ENCODE data around the gene CPED1.

Gene CPED1

GRCh38 chr7:121331574-121331973 lies 343.1 kb downstream of the CPED1 start:
- H3K4me3 ChIP-seq (ENCODE audit: low read length in 2 of 2) = no peak overlapping the region
- peaks cover 11 to 12% of the 10 kb centered on the region in 2 donors for H3K4me1 ChIP-seq (ENCODE audit: control insufficient read depth in 2 of 2, insufficient read depth in 2 of 2, low read length in 2 of 2)
- no peaks in the 10 kb centered on the region for H3K36me3 ChIP-seq (ENCODE audit: control insufficient read depth in 2 of 2, insufficient read depth in 2 of 2, low read length in 2 of 2)
- H3K9ac ChIP-seq (ENCODE audit: low read depth in 1 of 2, low read length in 2 of 2) = no peak overlapping the region
- H3K9me3 ChIP-seq (ENCODE audit: control insufficient read depth in 2 of 2, low read length in 2 of 2) = no peaks in the 10 kb centered on the region
- peaks cover 35 to 42% of the 10 kb centered on the region in 2 donors for H3K27me3 ChIP-seq (ENCODE audit: control insufficient read depth in 2 of 2, insufficient read depth in 2 of 2, low read length in 2 of 2)
- no peak overlapping the region for H3K27ac ChIP-seq (ENCODE audit: low read depth in 2 of 2, low read length in 2 of 2)

- Histone ChIP-seq H3K27me3 (ENCODE audit: control insufficient read depth in 2 of 2, insufficient read depth in 2 of 2, low read length in 2 of 2) (peaks cover 21 to 25% of the 10 kb centered on the region in 2 donors), H3K27ac (ENCODE audit: low read depth in 2 of 2, low read length in 2 of 2) (no peak overlapping the region), H3K36me3 (ENCODE audit: control insufficient read depth in 2 of 2, insufficient read depth in 2 of 2, low read length in 2 of 2) (no peaks in the 10 kb centered on the region), H3K4me3 (ENCODE audit: low read length in 2 of 2) (no peak overlapping the region), H3K9me3 (ENCODE audit: control insufficient read depth in 2 of 2, low read length in 2 of 2) (no peaks in the 10 kb centered on the region), H3K9ac (ENCODE audit: low read depth in 1 of 2, low read length in 2 of 2) (no peak overlapping the region), H3K4me1 (ENCODE audit: control insufficient read depth in 2 of 2, insufficient read depth in 2 of 2, low read length in 2 of 2) (peaks cover 8 to 10% of the 10 kb centered on the region in 2 donors)
Measured at GRCh38 chr7:121334376-121334775, 345.9 kb downstream of the CPED1 start.

- H3K4me3 ChIP-seq (ENCODE audit: low read length in 2 of 2) = no peak overlapping the region
- peaks cover 16 to 18% of the 10 kb centered on the region in 2 donors for H3K27me3 ChIP-seq (ENCODE audit: control insufficient read depth in 2 of 2, insufficient read depth in 2 of 2, low read length in 2 of 2)
- H3K9ac ChIP-seq (ENCODE audit: low read depth in 1 of 2, low read length in 2 of 2) = no peak overlapping the region
- H3K27ac ChIP-seq (ENCODE audit: low read depth in 2 of 2, low read length in 2 of 2) = no peak overlapping the region
- no peaks in the 10 kb centered on the region for H3K9me3 ChIP-seq (ENCODE audit: control insufficient read depth in 2 of 2, low read length in 2 of 2)
- peaks cover 4% of the 10 kb centered on the region in 2 donors for H3K4me1 ChIP-seq (ENCODE audit: control insufficient read depth in 2 of 2, insufficient read depth in 2 of 2, low read length in 2 of 2)
- no peaks in the 10 kb centered on the region for H3K36me3 ChIP-seq (ENCODE audit: control insufficient read depth in 2 of 2, insufficient read depth in 2 of 2, low read length in 2 of 2)
Measured at GRCh38 chr7:121334875-121335648, 346.6 kb downstream of the CPED1 start.

- peaks cover 5 to 12% of the 10 kb centered on the region in 2 donors for H3K27me3 ChIP-seq (ENCODE audit: control insufficient read depth in 2 of 2, insufficient read depth in 2 of 2, low read length in 2 of 2)
- H3K4me3 ChIP-seq (ENCODE audit: low read length in 2 of 2) = no peak overlapping the region
- H3K9me3 ChIP-seq (ENCODE audit: control insufficient read depth in 2 of 2, low read length in 2 of 2) = no peaks in the 10 kb centered on the region
- no peaks in the 10 kb centered on the region for H3K36me3 ChIP-seq (ENCODE audit: control insufficient read depth in 2 of 2, insufficient read depth in 2 of 2, low read length in 2 of 2)
- H3K27ac ChIP-seq (ENCODE audit: low read depth in 2 of 2, low read length in 2 of 2) = no peak overlapping the region
- H3K9ac ChIP-seq (ENCODE audit: low read depth in 1 of 2, low read length in 2 of 2) = no peak overlapping the region
- H3K4me1 ChIP-seq (ENCODE audit: control insufficient read depth in 2 of 2, insufficient read depth in 2 of 2, low read length in 2 of 2) = no peaks in the 10 kb centered on the region
Measured at GRCh38 chr7:121336579-121336978, 348.1 kb downstream of the CPED1 start.

- no peaks in the 10 kb centered on the region for H3K9me3 ChIP-seq (ENCODE audit: control insufficient read depth in 2 of 2, low read length in 2 of 2)
- no peak overlapping the region for H3K9ac ChIP-seq (ENCODE audit: low read depth in 1 of 2, low read length in 2 of 2)
- no peak overlapping the region for H3K4me3 ChIP-seq (ENCODE audit: low read length in 2 of 2)
- H3K4me1 ChIP-seq (ENCODE audit: control insufficient read depth in 2 of 2, insufficient read depth in 2 of 2, low read length in 2 of 2) = no peaks in the 10 kb centered on the region
- H3K27ac ChIP-seq (ENCODE audit: low read depth in 2 of 2, low read length in 2 of 2) = no peak overlapping the region
- H3K27me3 ChIP-seq (ENCODE audit: control insufficient read depth in 2 of 2, insufficient read depth in 2 of 2, low read length in 2 of 2) = peaks cover 0 to 7% of the 10 kb centered on the region in 2 donors
- no peaks in the 10 kb centered on the region for H3K36me3 ChIP-seq (ENCODE audit: control insufficient read depth in 2 of 2, insufficient read depth in 2 of 2, low read length in 2 of 2)
Measured at GRCh38 chr7:121337398-121337797, 348.9 kb downstream of the CPED1 start.

GRCh38 chr7:121339082-121339481 lies 350.6 kb downstream of the CPED1 start:
- no peak overlapping the region for H3K4me3 ChIP-seq (ENCODE audit: low read length in 2 of 2)
- no peak overlapping the region for H3K27ac ChIP-seq (ENCODE audit: low read depth in 2 of 2, low read length in 2 of 2)
- no peaks in the 10 kb centered on the region for H3K9me3 ChIP-seq (ENCODE audit: control insufficient read depth in 2 of 2, low read length in 2 of 2)
- H3K9ac ChIP-seq (ENCODE audit: low read depth in 1 of 2, low read length in 2 of 2) = no peak overlapping the region
- H3K4me1 ChIP-seq (ENCODE audit: control insufficient read depth in 2 of 2, insufficient read depth in 2 of 2, low read length in 2 of 2) = peaks cover 0 to 4% of the 10 kb centered on the region in 2 donors
- H3K36me3 ChIP-seq (ENCODE audit: control insufficient read depth in 2 of 2, insufficient read depth in 2 of 2, low read length in 2 of 2) = no peaks in the 10 kb centered on the region
- H3K27me3 ChIP-seq (ENCODE audit: control insufficient read depth in 2 of 2, insufficient read depth in 2 of 2, low read length in 2 of 2) = peaks cover 0 to 7% of the 10 kb centered on the region in 2 donors

- Histone ChIP-seq H3K9me3 (ENCODE audit: control insufficient read depth in 2 of 2, low read length in 2 of 2) (no peaks in the 10 kb centered on the region), H3K4me1 (ENCODE audit: control insufficient read depth in 2 of 2, insufficient read depth in 2 of 2, low read length in 2 of 2) (peaks cover 4 to 11% of the 10 kb centered on the region in 2 donors), H3K27ac (ENCODE audit: low read depth in 2 of 2, low read length in 2 of 2) (no peak overlapping the region), H3K36me3 (ENCODE audit: control insufficient read depth in 2 of 2, insufficient read depth in 2 of 2, low read length in 2 of 2) (no peaks in the 10 kb centered on the region), H3K9ac (ENCODE audit: low read depth in 1 of 2, low read length in 2 of 2) (no peak overlapping the region), H3K4me3 (ENCODE audit: low read length in 2 of 2) (no peak overlapping the region), H3K27me3 (ENCODE audit: control insufficient read depth in 2 of 2, insufficient read depth in 2 of 2, low read length in 2 of 2) (no peaks in the 10 kb centered on the region)
Measured at GRCh38 chr7:121341933-121342332, 353.4 kb downstream of the CPED1 start.

- H3K4me3 ChIP-seq (ENCODE audit: low read length in 2 of 2) = no peak overlapping the region
- no peak overlapping the region for H3K27ac ChIP-seq (ENCODE audit: low read depth in 2 of 2, low read length in 2 of 2)
- no peaks in the 10 kb centered on the region for H3K9me3 ChIP-seq (ENCODE audit: control insufficient read depth in 2 of 2, low read length in 2 of 2)
- H3K27me3 ChIP-seq (ENCODE audit: control insufficient read depth in 2 of 2, insufficient read depth in 2 of 2, low read length in 2 of 2) = no peaks in the 10 kb centered on the region
- no peak overlapping the region for H3K9ac ChIP-seq (ENCODE audit: low read depth in 1 of 2, low read length in 2 of 2)
- H3K36me3 ChIP-seq (ENCODE audit: control insufficient read depth in 2 of 2, insufficient read depth in 2 of 2, low read length in 2 of 2) = no peaks in the 10 kb centered on the region
- peaks cover 4 to 11% of the 10 kb centered on the region in 2 donors for H3K4me1 ChIP-seq (ENCODE audit: control insufficient read depth in 2 of 2, insufficient read depth in 2 of 2, low read length in 2 of 2)
Measured at GRCh38 chr7:121342631-121343030, 354.1 kb downstream of the CPED1 start.

- no peaks in the 10 kb centered on the region for H3K36me3 ChIP-seq (ENCODE audit: control insufficient read depth in 2 of 2, insufficient read depth in 2 of 2, low read length in 2 of 2)
- H3K9me3 ChIP-seq (ENCODE audit: control insufficient read depth in 2 of 2, low read length in 2 of 2) = no peaks in the 10 kb centered on the region
Measured at GRCh38 chr7:121343302-121343701, 354.8 kb downstream of the CPED1 start.

GRCh38 chr7:121344093-121344492 lies 355.6 kb downstream of the CPED1 start:
- Histone ChIP-seq H3K9ac (ENCODE audit: low read depth in 1 of 2, low read length in 2 of 2) (no peak overlapping the region), H3K36me3 (ENCODE audit: control insufficient read depth in 2 of 2, insufficient read depth in 2 of 2, low read length in 2 of 2) (no peaks in the 10 kb centered on the region), H3K9me3 (ENCODE audit: control insufficient read depth in 2 of 2, low read length in 2 of 2) (no peaks in the 10 kb centered on the region), H3K27me3 (ENCODE audit: control insufficient read depth in 2 of 2, insufficient read depth in 2 of 2, low read length in 2 of 2) (no peaks in the 10 kb centered on the region), H3K27ac (ENCODE audit: low read depth in 2 of 2, low read length in 2 of 2) (no peak overlapping the region), H3K4me1 (ENCODE audit: control insufficient read depth in 2 of 2, insufficient read depth in 2 of 2, low read length in 2 of 2) (peaks cover 4 to 11% of the 10 kb centered on the region in 2 donors), H3K4me3 (ENCODE audit: low read length in 2 of 2) (no peak overlapping the region)

More at GRCh38 chr7:121343302-121343701, 354.8 kb downstream of the CPED1 start:
- H3K27ac ChIP-seq (ENCODE audit: low read depth in 2 of 2, low read length in 2 of 2) = no peak overlapping the region
- H3K4me3 ChIP-seq (ENCODE audit: low read length in 2 of 2) = no peak overlapping the region
- no peaks in the 10 kb centered on the region for H3K27me3 ChIP-seq (ENCODE audit: control insufficient read depth in 2 of 2, insufficient read depth in 2 of 2, low read length in 2 of 2)
- no peak overlapping the region for H3K9ac ChIP-seq (ENCODE audit: low read depth in 1 of 2, low read length in 2 of 2)
- H3K4me1 ChIP-seq (ENCODE audit: control insufficient read depth in 2 of 2, insufficient read depth in 2 of 2, low read length in 2 of 2) = peaks cover 4 to 11% of the 10 kb centered on the region in 2 donors
